ENCODE results near the gene RFX5.

The RFX5 gene

GRCh38 chr1:151342569-151342968, 4.5 kb downstream of the RFX5 start:
- H3K4me3 ChIP-seq (ENCODE audit: low read depth, low read length) = no peak overlapping the region
- no peak for TF ChIP-seq CTCF (IDR thresholded peaks at IDR 0.05; ENCODE audit: low read depth, low read length)
- in situ Hi-C loops (cut with HindIII; ENCODE audit: low sequenced_read_pairs) = no loop called here
- no peak for DNase-seq (ENCODE audit: low read depth, low spot score)

GRCh38 chr1:151342021-151342420, 5.0 kb downstream of the RFX5 start:
- H3K4me3 ChIP-seq (ENCODE audit: low read depth, low read length) = no peak overlapping the region

GRCh38 chr1:151340870-151341754, 5.9 kb downstream of the RFX5 start:
- in situ Hi-C loops (cut with HindIII; ENCODE audit: low sequenced_read_pairs) = no loop called here
- no peak overlapping the region for H3K4me3 ChIP-seq (ENCODE audit: low read depth, low read length)
- DNase-seq (ENCODE audit: low read depth, low spot score) = peak; percentile 85

More at GRCh38 chr1:151342021-151342420, 5.0 kb downstream of the RFX5 start:
- no peak for DNase-seq (ENCODE audit: low read depth, low spot score)
- in situ Hi-C loops (cut with HindIII; ENCODE audit: low sequenced_read_pairs) = no loop called here
- no peak for TF ChIP-seq CTCF (IDR thresholded peaks at IDR 0.05; ENCODE audit: low read depth, low read length)

GRCh38 chr1:151336556-151336955, 10.5 kb downstream of the RFX5 start:
- TF ChIP-seq CTCF (IDR thresholded peaks at IDR 0.05; ENCODE audit: low read depth, low read length) = no peak
- H3K4me3 ChIP-seq (ENCODE audit: low read depth, low read length) = no peak overlapping the region
- DNase-seq (ENCODE audit: low read depth, low spot score) = no peak
- in situ Hi-C loops (cut with HindIII; ENCODE audit: low sequenced_read_pairs) = no loop called here

More at GRCh38 chr1:151340870-151341754, 5.9 kb downstream of the RFX5 start:
- TF ChIP-seq CTCF (IDR thresholded peaks at IDR 0.05; ENCODE audit: low read depth, low read length) = peak; percentile 53

- no peak for DNase-seq (ENCODE audit: low read depth, low spot score)
- in situ Hi-C loops (cut with HindIII; ENCODE audit: low sequenced_read_pairs) = no loop called here
- H3K4me3 ChIP-seq (ENCODE audit: low read depth, low read length) = no peak overlapping the region
- TF ChIP-seq CTCF (IDR thresholded peaks at IDR 0.05; ENCODE audit: low read depth, low read length) = no peak
Observed at GRCh38 chr1:151334822-151335221, 12.2 kb downstream of the RFX5 start.

GRCh38 chr1:151327903-151328674, 19.0 kb downstream of the RFX5 start:
- H3K4me3 ChIP-seq (ENCODE audit: low read depth, low read length) = peak overlapping the region; percentile 79
- TF ChIP-seq CTCF (IDR thresholded peaks at IDR 0.05; ENCODE audit: low read depth, low read length) = no peak
- no peak for DNase-seq (ENCODE audit: low read depth, low spot score)
- in situ Hi-C loops (cut with HindIII; ENCODE audit: low sequenced_read_pairs) = no loop called here

Measured in astrocyte of the spinal cord (primary cell).